GM18505 (cell line): ENCODE data around the gene DAB2IP.

ENCODE experiments used
- ATAC-seq: cut with Tn5 transposase; IDR thresholded peaks from one replicate; pipeline ENCODE4 v1.9.1; 2021; ENCODE audit not compliant: unreplicated experiment
- POLR2A ChIP-seq: IDR thresholded peaks from 4 replicates; pipeline ENCODE4 v1.6.1; 2011; ENCODE audit warnings: borderline replicate concordance; ENCODE audit not compliant: insufficient read depth, insufficient read length; ENCODE audit errors: extremely low read depth

DAB2IP gene

GRCh38 chr9:121656941-121657470 is 5.6 kb downstream of the DAB2IP start:
- ATAC-seq: no peak
- no peak for TF ChIP-seq POLR2A

GRCh38 chr9:121658166-121658565 is 6.7 kb downstream of the DAB2IP start:
- no peak for TF ChIP-seq POLR2A
- no peak for ATAC-seq

- ATAC-seq: no peak
- TF ChIP-seq POLR2A: no peak
These were observed 7.2 kb downstream of the DAB2IP start for GRCh38 chr9:121658591-121658990.

GRCh38 chr9:121660367-121660766 is 8.9 kb downstream of the DAB2IP start:
- ATAC-seq: no peak
- TF ChIP-seq POLR2A: no peak

- no peak for TF ChIP-seq POLR2A
- no peak for ATAC-seq
These were observed 9.4 kb downstream of the DAB2IP start for GRCh38 chr9:121660876-121661275.

- no peak for ATAC-seq
These were observed 9.9 kb downstream of the DAB2IP start for GRCh38 chr9:121661328-121661727.

GRCh38 chr9:121662359-121662758 is 10.9 kb downstream of the DAB2IP start:
- ATAC-seq: no peak
- TF ChIP-seq POLR2A: no peak

More at GRCh38 chr9:121661328-121661727, 9.9 kb downstream of the DAB2IP start:
- no peak for TF ChIP-seq POLR2A

GRCh38 chr9:121662891-121663580 is 11.6 kb downstream of the DAB2IP start:
- no peak for TF ChIP-seq POLR2A
- no peak for ATAC-seq

GRCh38 chr9:121663591-121663990 is 12.2 kb downstream of the DAB2IP start:
- ATAC-seq: no peak
- no peak for TF ChIP-seq POLR2A

GRCh38 chr9:121666294-121666693 is 14.9 kb downstream of the DAB2IP start:
- ATAC-seq: no peak
- no peak for TF ChIP-seq POLR2A

- ATAC-seq: no peak
- TF ChIP-seq POLR2A: no peak
These were observed 15.8 kb downstream of the DAB2IP start for GRCh38 chr9:121667214-121667613.

- no peak for TF ChIP-seq POLR2A
- ATAC-seq: no peak
These were observed 16.5 kb downstream of the DAB2IP start for GRCh38 chr9:121667890-121668289.

- no peak for TF ChIP-seq POLR2A
- no peak for ATAC-seq
These were observed 19.0 kb downstream of the DAB2IP start for GRCh38 chr9:121670431-121670830.

- TF ChIP-seq POLR2A: no peak
- ATAC-seq: no peak
These were observed 20.2 kb downstream of the DAB2IP start for GRCh38 chr9:121671612-121672155.
